ENCODE results near the gene GOLGB1.
"Not testable (repeated sequence)": the region's sequence is repeated elsewhere in the genome, so short reads cannot be mapped to it uniquely, and the experiment has no call there.

Gene GOLGB1

DNA sequence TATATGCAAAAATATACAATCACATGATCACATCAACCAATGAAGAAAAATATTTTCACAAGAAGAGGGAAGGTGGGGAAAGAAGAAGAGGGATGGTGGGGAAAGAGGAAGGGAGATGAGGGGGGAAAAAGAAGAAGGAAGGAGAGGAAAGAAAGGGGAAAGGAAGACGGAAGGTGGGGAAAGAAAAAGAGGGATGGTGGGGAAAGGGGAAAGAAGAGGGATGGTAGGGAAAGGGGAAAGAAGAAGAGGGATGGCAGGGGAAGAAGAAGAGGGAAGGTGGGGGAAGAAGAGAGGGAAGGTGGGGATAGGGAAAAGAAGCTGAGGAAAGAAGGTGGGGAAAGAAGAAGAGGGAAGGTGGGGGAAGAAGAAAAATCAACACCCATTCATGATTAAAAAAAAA is 3.2 kb upstream of the GOLGB1 start:
- H3K27ac Mint-ChIP-seq = no peak overlapping the region
- no peaks in the 10 kb centered on the region for H3K4me1 Mint-ChIP-seq

DNA sequence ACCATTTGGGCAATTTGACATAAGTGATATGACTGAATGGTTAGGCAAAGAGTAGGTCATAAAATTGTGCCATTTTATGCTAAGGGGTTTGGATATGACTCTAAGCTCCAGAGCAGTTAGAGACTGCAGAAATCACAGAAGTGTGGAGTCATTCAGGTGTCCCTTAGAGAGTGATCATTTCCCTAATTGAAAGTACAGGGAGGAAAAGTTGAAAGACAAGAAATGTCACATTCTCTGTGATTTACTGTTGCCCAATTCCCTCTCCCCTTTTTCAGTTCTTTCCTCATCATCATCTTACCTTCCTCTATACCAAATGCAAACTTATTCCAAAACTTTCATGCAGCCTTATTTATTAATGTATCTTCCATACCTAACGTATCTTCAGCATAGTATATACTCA is 2.7 kb upstream of the GOLGB1 start:
- Mint-ChIP-seq H3K27me3 (peaks cover 6% of the 10 kb centered on the region), H3K36me3 (no peaks in the 10 kb centered on the region), H3K4me3 (no peak overlapping the region), H3K27ac (no peak overlapping the region), H3K4me1 (peaks cover 4% of the 10 kb centered on the region), H3K9me3 (no peaks in the 10 kb centered on the region)

More for the DNA sequence above, 3.2 kb upstream of the GOLGB1 start:
- no peak overlapping the region for H3K4me3 Mint-ChIP-seq
- H3K36me3 Mint-ChIP-seq = no peaks in the 10 kb centered on the region
- peaks cover 6% of the 10 kb centered on the region for H3K27me3 Mint-ChIP-seq
- no peaks in the 10 kb centered on the region for H3K9me3 Mint-ChIP-seq

DNA sequence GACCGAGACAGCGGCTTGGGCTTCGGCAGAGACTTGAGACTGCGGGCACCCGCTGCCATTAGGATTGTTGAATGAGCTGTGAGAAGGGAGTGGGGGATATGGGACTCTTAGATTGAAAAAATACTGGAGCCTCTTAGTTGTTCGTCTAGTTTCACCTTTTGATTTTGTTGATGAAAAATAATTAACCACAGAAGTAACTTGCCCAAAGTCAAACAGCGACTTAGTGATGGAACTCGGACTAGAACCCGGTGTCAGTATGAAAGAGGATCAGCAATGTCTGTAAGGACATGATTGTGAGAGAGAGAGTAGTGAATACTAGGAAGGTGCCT is 510 bp upstream of the GOLGB1 start:
- Mint-ChIP-seq H3K27me3 (peaks cover 3% of the 10 kb centered on the region), H3K9me3 (no peaks in the 10 kb centered on the region), H3K27ac (no peak overlapping the region), H3K36me3 (no peaks in the 10 kb centered on the region), H3K4me1 (peaks cover 5% of the 10 kb centered on the region), H3K4me3 (no peak overlapping the region)

DNA sequence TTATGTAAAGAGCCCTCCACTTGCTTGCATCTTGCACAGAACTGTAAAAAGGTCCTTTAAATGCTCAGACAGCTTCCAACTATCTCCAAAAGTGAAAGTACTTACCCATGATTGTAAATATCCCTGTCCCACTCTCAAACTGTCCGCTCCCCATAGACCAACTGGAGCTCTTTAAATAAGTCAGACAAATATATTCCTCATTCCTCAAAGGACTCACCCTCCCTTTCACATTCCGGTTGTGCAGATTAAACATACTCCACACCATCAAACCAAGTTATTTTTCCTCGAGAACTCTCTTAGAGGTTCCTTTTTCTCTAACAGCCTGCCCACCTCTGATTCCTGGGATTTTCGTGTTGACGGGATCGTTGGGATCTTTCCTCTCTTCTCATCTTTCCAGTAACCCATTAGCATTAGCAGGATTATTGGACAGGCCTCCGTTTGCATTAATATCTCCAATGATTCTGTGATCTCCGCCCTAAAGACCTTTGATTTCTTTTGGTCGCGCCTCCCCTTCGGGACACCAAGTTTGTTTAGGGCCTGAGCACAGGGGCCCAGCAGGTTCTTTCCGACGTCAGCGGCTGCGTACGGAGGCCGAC is 763 bp downstream of the GOLGB1 start:
- H3K27ac Mint-ChIP-seq = no peak overlapping the region
- no peaks in the 10 kb centered on the region for H3K9me3 Mint-ChIP-seq
- H3K4me3 Mint-ChIP-seq = no peak overlapping the region
- peaks cover 3% of the 10 kb centered on the region for H3K27me3 Mint-ChIP-seq
- peaks cover 10% of the 10 kb centered on the region for H3K4me1 Mint-ChIP-seq
- no peaks in the 10 kb centered on the region for H3K36me3 Mint-ChIP-seq

DNA sequence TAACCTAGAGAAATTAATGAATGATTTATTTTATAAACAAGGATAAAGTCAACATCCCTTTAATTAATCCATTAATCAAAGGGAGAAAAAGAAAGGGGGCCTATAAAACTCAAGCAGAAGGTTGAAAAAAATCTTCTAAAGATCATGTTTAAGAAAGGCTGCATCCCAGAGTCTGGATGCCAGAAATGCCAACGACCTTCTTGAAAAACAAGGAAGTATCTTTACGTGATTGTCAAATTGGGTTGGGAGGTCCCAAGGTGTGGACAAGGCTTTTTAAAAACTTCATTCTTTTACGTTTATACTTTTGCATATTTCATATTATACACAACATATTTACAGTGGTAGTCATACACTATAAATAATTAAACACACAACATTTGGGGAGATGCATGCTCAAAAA is 1.6 kb downstream of the GOLGB1 start:
- no peaks in the 10 kb centered on the region for H3K9me3 Mint-ChIP-seq
- no peak overlapping the region for H3K27ac Mint-ChIP-seq
- peaks cover 10% of the 10 kb centered on the region for H3K4me1 Mint-ChIP-seq
- H3K4me3 Mint-ChIP-seq = no peak overlapping the region
- H3K27me3 Mint-ChIP-seq = peaks cover 3% of the 10 kb centered on the region
- H3K36me3 Mint-ChIP-seq = no peaks in the 10 kb centered on the region

DNA sequence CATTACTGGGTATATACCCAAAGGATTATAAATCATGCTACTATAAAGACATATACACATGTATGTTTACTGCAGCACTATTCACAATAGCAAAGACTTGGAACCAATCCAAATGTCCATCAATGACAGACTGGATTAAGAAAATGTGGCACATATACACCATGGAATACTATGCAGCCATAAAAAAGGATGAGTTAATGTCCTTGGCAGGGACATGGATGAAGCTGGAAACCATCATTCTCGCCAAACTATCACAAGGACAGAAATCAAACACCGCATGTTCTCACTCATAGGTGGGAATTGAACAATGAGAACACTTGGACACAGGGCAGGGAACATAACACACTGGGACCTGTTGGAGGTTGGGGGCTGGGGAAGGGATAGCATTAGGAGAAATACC is 6.4 kb downstream of the GOLGB1 start:
- not testable (repeated sequence) for H3K9me3 Mint-ChIP-seq, H3K27ac Mint-ChIP-seq

DNA sequence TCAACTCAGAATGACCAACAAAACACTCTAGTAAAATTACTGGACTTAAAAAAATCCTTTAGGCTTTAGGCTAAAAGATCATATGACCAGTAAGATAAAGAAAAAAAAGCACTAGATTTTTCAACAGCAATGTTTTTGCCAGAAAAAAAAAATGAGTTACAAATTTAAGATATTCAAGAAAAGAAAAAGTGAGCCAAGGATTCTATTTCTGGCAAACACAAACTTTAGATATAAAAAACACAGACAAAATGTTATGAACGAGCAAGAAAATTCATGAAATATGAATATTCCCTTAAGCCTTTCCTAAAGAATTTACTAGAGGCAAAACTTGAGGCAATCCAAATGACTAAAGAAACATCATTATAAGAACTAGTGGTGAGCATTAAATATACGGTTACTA is 8.6 kb downstream of the GOLGB1 start:
- Mint-ChIP-seq H3K9me3 (no peaks in the 10 kb centered on the region), H3K27me3 (no peaks in the 10 kb centered on the region), H3K4me3 (no peak overlapping the region), H3K27ac (no peak overlapping the region), H3K36me3 (peaks cover 16% of the 10 kb centered on the region), H3K4me1 (peaks cover 51% of the 10 kb centered on the region)

More for the DNA sequence above, 6.4 kb downstream of the GOLGB1 start:
- not testable (repeated sequence) for H3K4me3 Mint-ChIP-seq, H3K27me3 Mint-ChIP-seq
- H3K36me3 Mint-ChIP-seq = peaks cover 12% of the 10 kb centered on the region
- peaks cover 43% of the 10 kb centered on the region for H3K4me1 Mint-ChIP-seq

DNA sequence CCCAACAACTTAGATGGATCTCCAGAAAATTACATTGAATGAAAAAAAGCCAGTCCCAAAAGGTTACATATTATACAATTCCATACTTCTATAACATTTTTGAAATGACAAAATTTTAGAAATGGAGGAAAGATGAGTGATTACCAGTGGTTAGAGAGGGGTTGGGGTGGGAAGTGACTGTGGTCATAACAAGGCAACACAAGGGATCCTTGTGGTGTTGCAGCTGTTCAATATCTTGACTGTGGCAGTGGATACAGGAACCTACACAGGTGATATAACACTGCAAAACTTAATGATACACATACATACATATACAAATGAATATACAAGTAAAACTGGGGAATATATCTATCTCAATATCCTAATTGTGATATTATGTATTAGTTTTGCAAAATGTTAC is 9.6 kb downstream of the GOLGB1 start:
- Mint-ChIP-seq H3K4me1 (peaks cover 58% of the 10 kb centered on the region), H3K36me3 (peaks cover 16% of the 10 kb centered on the region), H3K4me3 (no peak overlapping the region), H3K27me3 (no peaks in the 10 kb centered on the region), H3K27ac (no peak overlapping the region), H3K9me3 (no peaks in the 10 kb centered on the region)

DNA sequence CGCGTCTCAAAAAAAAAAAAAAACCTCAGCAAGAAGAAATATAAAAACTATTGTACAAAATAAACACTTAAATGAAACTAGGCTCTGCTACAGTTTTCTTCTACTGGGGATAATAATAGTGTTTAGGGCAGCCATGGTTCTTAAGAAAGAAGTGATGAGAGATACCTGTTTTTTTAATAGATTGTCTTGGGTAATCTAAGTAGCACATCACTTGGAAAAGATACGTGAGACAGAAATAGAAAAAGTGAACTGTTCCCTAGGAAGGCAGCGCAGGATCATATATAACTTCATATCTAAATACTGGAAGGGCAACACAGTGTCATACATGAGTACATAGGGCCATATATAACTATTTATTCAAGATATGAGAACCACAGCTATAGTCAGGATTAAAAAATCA is 11.9 kb downstream of the GOLGB1 start:
- no peaks in the 10 kb centered on the region for H3K9me3 Mint-ChIP-seq
- H3K36me3 Mint-ChIP-seq = peaks cover 20% of the 10 kb centered on the region
- H3K27me3 Mint-ChIP-seq = no peaks in the 10 kb centered on the region
- H3K4me1 Mint-ChIP-seq = peaks cover 54% of the 10 kb centered on the region
- no peak overlapping the region for H3K4me3 Mint-ChIP-seq
- H3K27ac Mint-ChIP-seq = no peak overlapping the region

DNA sequence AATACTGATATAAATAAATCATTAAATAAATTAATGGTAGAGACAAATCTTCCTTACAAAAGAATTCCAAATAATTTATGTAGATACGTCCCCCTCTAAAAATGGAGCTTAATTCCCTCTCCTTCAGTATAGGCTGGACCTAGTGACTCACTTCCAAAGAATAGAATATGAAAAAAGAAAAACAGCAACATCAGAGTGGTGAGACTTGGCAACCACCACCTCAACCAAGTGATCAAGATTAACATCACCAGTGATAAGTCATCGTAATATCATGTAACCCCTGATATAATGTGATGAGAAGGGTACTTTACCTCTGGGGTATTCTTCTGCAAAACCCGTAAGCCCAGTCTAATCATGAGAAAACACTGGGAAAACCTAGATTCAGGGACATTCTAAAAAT is 13.4 kb downstream of the GOLGB1 start:
- H3K9me3 Mint-ChIP-seq = no peaks in the 10 kb centered on the region
- no peak overlapping the region for H3K4me3 Mint-ChIP-seq
- H3K27ac Mint-ChIP-seq = no peak overlapping the region
- peaks cover 17% of the 10 kb centered on the region for H3K36me3 Mint-ChIP-seq
- H3K27me3 Mint-ChIP-seq = no peaks in the 10 kb centered on the region
- H3K4me1 Mint-ChIP-seq = peaks cover 52% of the 10 kb centered on the region

DNA sequence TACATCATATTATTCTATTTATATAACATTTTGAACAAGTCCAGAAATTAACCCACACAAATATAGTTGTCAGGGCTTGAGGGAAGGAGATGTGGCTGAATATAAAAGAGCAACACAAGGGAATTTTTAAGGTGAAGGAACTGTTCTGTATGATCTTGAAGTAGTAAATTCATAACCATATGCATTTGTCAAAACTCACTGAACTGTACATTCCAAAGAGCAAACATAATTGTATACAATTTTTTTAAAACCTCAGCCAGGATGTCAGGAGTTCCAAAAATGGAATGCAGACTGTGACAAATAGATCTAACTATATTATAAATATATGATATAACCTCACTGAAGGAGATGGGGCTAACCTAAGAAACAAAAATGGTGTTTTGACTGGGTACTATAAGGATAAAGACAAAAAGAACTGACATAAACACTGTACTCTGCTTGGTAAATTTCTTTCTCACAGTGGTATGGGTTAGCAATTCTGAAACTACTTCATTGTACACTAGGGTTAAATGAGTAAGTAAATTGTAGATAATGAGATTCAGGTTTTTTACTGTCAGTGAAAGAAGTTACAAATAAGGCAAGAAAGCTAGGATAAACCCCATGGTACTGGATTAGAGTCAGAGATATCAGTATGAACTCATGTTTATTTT is 14.4 kb downstream of the GOLGB1 start:
- Mint-ChIP-seq H3K9me3 (no peaks in the 10 kb centered on the region), H3K36me3 (peaks cover 16% of the 10 kb centered on the region), H3K4me1 (peaks cover 49% of the 10 kb centered on the region), H3K27me3 (no peaks in the 10 kb centered on the region), H3K4me3 (no peak overlapping the region), H3K27ac (no peak overlapping the region)

DNA sequence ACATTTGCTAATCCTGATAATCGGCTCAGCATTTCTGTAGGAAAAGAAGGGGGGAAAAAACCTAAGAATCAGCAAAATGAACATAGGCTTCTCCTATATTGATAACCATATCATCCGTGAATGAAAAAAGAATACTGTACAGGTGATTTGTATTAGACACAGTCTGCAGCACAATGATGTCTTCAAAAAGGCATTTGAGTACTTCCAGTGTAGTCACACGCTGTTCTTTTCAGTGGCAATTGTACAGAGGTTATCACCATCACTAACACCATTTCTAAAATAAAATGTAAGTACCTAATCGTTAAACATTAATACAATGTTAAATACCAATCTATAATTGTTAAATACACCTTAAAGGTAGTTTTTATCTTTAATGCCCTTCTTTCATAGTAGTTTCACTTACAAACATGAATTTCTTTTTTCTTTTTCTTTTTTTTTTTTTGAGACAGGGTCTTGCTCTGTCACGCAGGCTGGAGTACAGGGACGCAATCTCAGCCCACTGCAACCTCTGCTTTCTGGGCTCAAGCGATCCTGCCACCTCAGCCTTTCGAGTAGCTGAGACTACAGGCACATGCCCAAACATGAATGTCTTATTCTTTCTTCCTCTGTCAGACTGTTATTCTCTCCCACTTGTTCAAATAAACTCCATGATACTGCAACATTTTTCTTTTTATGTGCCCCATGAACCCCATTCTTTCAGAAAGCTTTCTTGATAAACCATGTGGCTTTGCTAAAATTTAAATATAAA is 18.4 kb downstream of the GOLGB1 start:
- H3K27ac Mint-ChIP-seq = no peak overlapping the region
- peaks cover 12% of the 10 kb centered on the region for H3K36me3 Mint-ChIP-seq
- peaks cover 20% of the 10 kb centered on the region for H3K4me1 Mint-ChIP-seq

DNA sequence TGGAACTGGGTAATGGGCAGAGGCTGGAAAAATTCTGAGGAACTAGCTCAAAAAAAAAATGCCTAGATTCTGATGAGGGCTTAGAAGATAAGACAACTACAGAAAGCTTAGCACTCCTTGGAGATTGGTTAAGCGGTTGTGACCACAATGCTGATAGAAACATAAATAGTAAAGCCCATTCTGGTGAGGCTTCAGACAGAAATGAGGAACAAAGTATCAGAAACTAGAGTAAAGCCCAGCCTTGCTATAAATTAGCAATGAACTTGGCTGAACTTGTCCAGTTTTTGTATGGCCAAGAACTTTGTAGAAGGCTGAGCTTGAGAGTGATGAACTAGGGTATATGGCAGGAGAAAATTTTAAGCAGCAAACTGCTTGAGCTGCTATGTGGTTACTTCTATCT is 25.4 kb downstream of the GOLGB1 start:
- peaks cover 16% of the 10 kb centered on the region for H3K4me1 Mint-ChIP-seq

More for the DNA sequence above, 18.4 kb downstream of the GOLGB1 start:
- Mint-ChIP-seq H3K9me3 (no peaks in the 10 kb centered on the region), H3K4me3 (no peak overlapping the region), H3K27me3 (no peaks in the 10 kb centered on the region)

DNA sequence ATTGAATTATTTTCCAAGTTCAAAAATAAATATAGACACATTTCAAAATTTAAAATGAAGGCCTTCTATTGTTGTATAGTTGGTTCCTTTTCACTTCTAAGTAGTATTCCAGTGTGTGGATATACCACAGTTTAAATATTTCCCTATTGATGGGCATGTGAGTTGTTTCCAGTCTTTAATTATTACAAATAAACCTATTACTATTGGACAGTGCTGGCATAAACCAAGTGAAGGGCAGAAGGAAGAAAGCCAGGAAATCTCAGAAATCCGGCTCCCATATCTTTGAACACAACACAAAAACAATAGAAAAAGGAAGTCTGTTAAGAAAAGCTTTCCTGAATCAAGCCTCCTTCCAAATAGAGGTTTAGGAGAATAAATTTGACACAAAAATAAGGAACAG is 26.1 kb downstream of the GOLGB1 start:
- Mint-ChIP-seq H3K27me3 (no peaks in the 10 kb centered on the region), H3K9me3 (no peaks in the 10 kb centered on the region), H3K36me3 (peaks cover 41% of the 10 kb centered on the region), H3K4me3 (no peak overlapping the region), H3K4me1 (peaks cover 20% of the 10 kb centered on the region), H3K27ac (no peak overlapping the region)

More for the DNA sequence above, 25.4 kb downstream of the GOLGB1 start:
- Mint-ChIP-seq H3K27ac (no peak overlapping the region), H3K4me3 (no peak overlapping the region), H3K9me3 (no peaks in the 10 kb centered on the region), H3K36me3 (peaks cover 41% of the 10 kb centered on the region), H3K27me3 (no peaks in the 10 kb centered on the region)

DNA sequence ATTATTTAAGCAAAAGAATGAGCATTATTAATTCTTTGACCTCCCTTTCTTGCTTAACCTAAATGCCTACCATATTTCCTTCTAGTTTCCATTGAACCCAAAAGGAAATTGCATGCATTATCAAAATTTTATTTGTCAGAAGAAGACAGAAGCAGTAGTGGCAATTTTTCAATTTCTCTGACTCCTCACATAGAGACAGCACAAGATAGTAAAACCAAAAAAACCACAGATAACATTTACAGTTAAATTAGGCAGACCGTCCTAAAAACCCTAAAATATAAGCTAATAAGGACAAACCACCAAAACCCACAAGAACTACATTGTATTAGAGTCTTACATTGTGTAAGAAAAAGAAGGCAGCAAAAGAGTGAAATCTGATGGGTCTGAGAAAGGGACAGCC is 27.1 kb downstream of the GOLGB1 start:
- no peak overlapping the region for H3K4me3 Mint-ChIP-seq
- peaks cover 40% of the 10 kb centered on the region for H3K36me3 Mint-ChIP-seq
- H3K27me3 Mint-ChIP-seq = no peaks in the 10 kb centered on the region
- peaks cover 31% of the 10 kb centered on the region for H3K4me1 Mint-ChIP-seq
- no peaks in the 10 kb centered on the region for H3K9me3 Mint-ChIP-seq
- peak overlapping the region; percentile 46 for H3K27ac Mint-ChIP-seq

DNA sequence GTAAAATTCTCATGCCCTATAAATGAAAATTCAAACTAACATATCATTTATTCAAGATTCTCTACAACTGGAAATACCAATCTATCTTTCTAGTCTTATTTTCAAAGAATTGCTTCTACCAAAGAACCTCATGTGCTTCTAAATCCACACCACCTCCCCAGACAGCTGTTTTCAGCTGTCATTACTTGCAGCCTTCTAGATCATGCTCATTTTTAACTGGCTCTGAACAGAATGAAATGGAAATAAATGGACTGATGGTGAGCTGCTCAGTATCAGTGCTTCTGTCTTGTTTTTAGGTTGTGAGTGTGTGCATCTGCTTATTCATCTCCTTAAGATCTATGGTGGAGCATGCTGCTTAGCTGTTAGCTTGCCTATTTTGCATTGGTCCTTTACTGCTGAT is 29.4 kb downstream of the GOLGB1 start:
- H3K27me3 Mint-ChIP-seq = no peaks in the 10 kb centered on the region
- peak overlapping the region; percentile 31 for H3K27ac Mint-ChIP-seq
- no peaks in the 10 kb centered on the region for H3K9me3 Mint-ChIP-seq
- peaks cover 37% of the 10 kb centered on the region for H3K4me1 Mint-ChIP-seq
- H3K36me3 Mint-ChIP-seq = peaks cover 43% of the 10 kb centered on the region
- H3K4me3 Mint-ChIP-seq = no peak overlapping the region
